Endothelial cell (in vitro differentiated cells): ENCODE results near the gene F11R. TPM values are rescaled to one million over a fixed set of nuclear protein-coding genes. Genes with fewer than 3 reads are reported as not detected.
"Not testable (repeated sequence)": the region's sequence is repeated elsewhere in the genome, so short reads cannot be mapped to it uniquely, and the experiment has no call there.

ENCODE experiments used
- DNase-seq: peaks from one replicate; pipeline ENCODE4 v3.0.0; 2021; ENCODE audit warnings: low spot score
- H3K27ac Mint-ChIP-seq: one replicate; pipeline ENCODE4 v1.8.0; 2021; ENCODE audit warnings: mixed read lengths, inconsistent platforms; ENCODE audit not compliant: unreplicated experiment
- H3K27me3 Mint-ChIP-seq: one replicate; pipeline ENCODE4 v1.8.0; 2021; ENCODE audit warnings: mild to moderate bottlenecking, moderate library complexity, mixed read lengths, inconsistent platforms; ENCODE audit not compliant: unreplicated experiment
- H3K36me3 Mint-ChIP-seq: one replicate; pipeline ENCODE4 v1.8.0; 2021; ENCODE audit warnings: mild to moderate bottlenecking, low read depth, mixed read lengths, inconsistent platforms; ENCODE audit not compliant: unreplicated experiment
- H3K4me1 Mint-ChIP-seq: one replicate; pipeline ENCODE4 v1.8.0; 2021; ENCODE audit warnings: mild to moderate bottlenecking, mixed read lengths, inconsistent platforms; ENCODE audit not compliant: unreplicated experiment
- H3K4me3 Mint-ChIP-seq: one replicate; pipeline ENCODE4 v1.8.0; 2021; ENCODE audit warnings: mild to moderate bottlenecking, mixed read lengths, inconsistent platforms; ENCODE audit not compliant: unreplicated experiment
- H3K9me3 Mint-ChIP-seq: one replicate; pipeline ENCODE4 v1.8.0; 2021; ENCODE audit warnings: mixed read lengths, inconsistent platforms; ENCODE audit not compliant: unreplicated experiment
- CTCF ChIP-seq: fragments of 200-600 bp; sonication (generic); IDR thresholded peaks from one replicate; pipeline ENCODE4 v1.5.0; 2021; ENCODE audit warnings: antibody characterized with exemption; ENCODE audit not compliant: unreplicated experiment
- total RNA-seq: library from RNA; stranded (reverse); fragmentation: NEBNext Ultra II Directional; extraction: Animal tissue kit (Norgen Biotek cat#: 25700); gene quantifications from one replicate; pipeline ENCODE4 v1.2.1, GENCODE V29; 2021; ENCODE audit not compliant: unreplicated experiment

The F11R gene
- total RNA-seq, 1 donor from 2014 or later, result 361 TPM

GRCh38 chr1:161066694-161067093 lies 45.7 kb upstream of the F11R start:
- H3K27me3 Mint-ChIP-seq, result peaks cover 10% of the 10 kb centered on the region
- peaks cover 19% of the 10 kb centered on the region for H3K4me1 Mint-ChIP-seq
- H3K27ac Mint-ChIP-seq, result no peak overlapping the region
- H3K9me3 Mint-ChIP-seq, result no peaks in the 10 kb centered on the region
- no peak for TF ChIP-seq CTCF
- H3K4me3 Mint-ChIP-seq, result no peak overlapping the region
- H3K36me3 Mint-ChIP-seq, result no peaks in the 10 kb centered on the region
- no peak for DNase-seq

DNA sequence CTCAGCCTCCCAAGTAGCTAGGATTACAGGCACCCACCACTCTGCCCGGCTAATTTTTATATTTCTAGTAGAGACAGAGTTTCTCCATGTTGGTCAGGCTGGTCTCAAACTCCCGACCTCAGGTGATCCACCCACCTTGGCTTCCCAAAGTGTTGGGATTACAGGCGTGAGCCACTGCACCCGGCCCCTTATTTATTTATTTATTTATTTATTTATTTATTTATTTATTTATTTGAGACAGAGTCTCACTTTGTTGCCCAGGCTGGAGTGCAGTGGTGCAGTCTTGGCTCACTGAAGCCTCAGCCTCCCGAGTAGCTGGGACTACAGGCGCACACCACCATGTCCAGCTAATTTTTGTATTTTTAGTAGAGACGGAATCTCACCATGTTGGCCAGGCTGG lies 44.7 kb upstream of the F11R start:
- not testable (repeated sequence) for DNase-seq, H3K9me3 Mint-ChIP-seq, H3K36me3 Mint-ChIP-seq, H3K27ac Mint-ChIP-seq, H3K4me3 Mint-ChIP-seq
- H3K4me1 Mint-ChIP-seq, result peaks cover 19% of the 10 kb centered on the region
- H3K27me3 Mint-ChIP-seq, result peaks cover 10% of the 10 kb centered on the region

GRCh38 chr1:161063936-161064335 lies 43.0 kb upstream of the F11R start:
- DNase-seq, H3K9me3 Mint-ChIP-seq, H3K36me3 Mint-ChIP-seq, H3K4me3 Mint-ChIP-seq, H3K27ac Mint-ChIP-seq: not testable (repeated sequence)
- Mint-ChIP-seq H3K4me1 (peaks cover 15% of the 10 kb centered on the region), H3K27me3 (peaks cover 11% of the 10 kb centered on the region)

GRCh38 chr1:161061419-161061818 lies 40.5 kb upstream of the F11R start:
- Mint-ChIP-seq H3K27me3 (peaks cover 8% of the 10 kb centered on the region), H3K4me3 (no peak overlapping the region), H3K4me1 (peaks cover 3% of the 10 kb centered on the region), H3K27ac (no peak overlapping the region), H3K36me3 (no peaks in the 10 kb centered on the region), H3K9me3 (no peaks in the 10 kb centered on the region)
- no peak for DNase-seq
- TF ChIP-seq CTCF, result no peak

- no peak overlapping the region for H3K27ac Mint-ChIP-seq
- TF ChIP-seq CTCF, result no peak
- no peaks in the 10 kb centered on the region for H3K36me3 Mint-ChIP-seq
- no peaks in the 10 kb centered on the region for H3K9me3 Mint-ChIP-seq
- DNase-seq, result no peak
- H3K27me3 Mint-ChIP-seq, result peaks cover 3% of the 10 kb centered on the region
- peaks cover 3% of the 10 kb centered on the region for H3K4me1 Mint-ChIP-seq
- H3K4me3 Mint-ChIP-seq, result no peak overlapping the region
Observed at GRCh38 chr1:161059293-161059692, 38.3 kb upstream of the F11R start.

- Mint-ChIP-seq H3K36me3 (peaks cover 4% of the 10 kb centered on the region), H3K4me1 (no peaks in the 10 kb centered on the region), H3K9me3 (no peaks in the 10 kb centered on the region), H3K27ac (no peak overlapping the region), H3K4me3 (no peak overlapping the region), H3K27me3 (peaks cover under 1% of the 10 kb centered on the region)
- no peak for DNase-seq
- no peak for TF ChIP-seq CTCF
Observed at GRCh38 chr1:161054805-161055204, 33.9 kb upstream of the F11R start.
